Endothelial cell of umbilical vein (primary cell): ENCODE measurements around the gene GNAS-AS1. TPM values are rescaled to one million over a fixed set of nuclear protein-coding genes. Genes with fewer than 3 reads are reported as not detected.

Experiments
- BruUV-seq: library from RNA; stranded (reverse); fragments of 400-500 nt; replicated peaks from 2 replicates; lab custom pipeline; 2021; lab: Mats Ljungman, UMichigan
- CTCF ChIA-PET: fragments of 300-600, 350-600 bp; sonication (Branson Sonifier 250); formaldehyde crosslinking; loops from one replicate; lab custom pipeline; 2021; ENCODE audit warnings: antibody characterized with exemption, inconsistent platforms; lab: Charles Lee
- POLR2A ChIA-PET: fragments of 300-600, 350-600 bp; sonication (Branson Sonifier 250); formaldehyde crosslinking; loops from one replicate; lab custom pipeline; 2021; ENCODE audit warnings: antibody characterized with exemption, inconsistent platforms; lab: Charles Lee
- DNase-seq: peaks from one replicate; pipeline ENCODE4 v3.0.0-alpha.2; 2011; ENCODE audit warnings: low read depth, low spot score
- FAIRE-seq: peaks from 2 replicates; lab custom pipeline; 2011; peaks lifted over from hg19 to GRCh38; lab: Jason Lieb, UNC
- H2AFZ ChIP-seq: 2 replicates; pipeline ENCODE4 v1.6.0; 2012; ENCODE audit warnings: low read depth, low read length, control low read depth, inconsistent platforms
- H3K27ac ChIP-seq: 2 replicates; pipeline ENCODE4 v1.5.1; 2011; ENCODE audit warnings: low read depth, mild to moderate bottlenecking, control low read depth, low read length, moderate library complexity; ENCODE audit not compliant: insufficient read depth
- H3K27me3 ChIP-seq, 2 experiments: 2 replicates each; pipeline versions ENCODE4 v1.6.0 to v1.6.1; 2011; ENCODE audit warnings: low read length in 2 of 2, mixed read lengths in 1 of 2; ENCODE audit not compliant: control insufficient read depth in 2 of 2, insufficient read depth in 2 of 2
- H3K36me3 ChIP-seq, 2 experiments: 2 replicates in 1 of 2; 3 replicates in 1 of 2; pipeline ENCODE4 v1.5.1; 2011; ENCODE audit warnings: low read length in 2 of 2, mild to moderate bottlenecking in 1 of 2, moderate library complexity in 1 of 2; ENCODE audit not compliant: control insufficient read depth in 2 of 2, insufficient read depth in 2 of 2; ENCODE audit errors: extremely low read depth in 1 of 2
- H3K4me1 ChIP-seq: 3 replicates; pipeline ENCODE4 v1.5.1; 2011; ENCODE audit warnings: mild to moderate bottlenecking, low read length; ENCODE audit not compliant: control insufficient read depth, insufficient read depth; ENCODE audit errors: extremely low read depth
- H3K4me2 ChIP-seq: 2 replicates; pipeline ENCODE4 v1.6.1; 2011; ENCODE audit warnings: low read length, control low read depth, mixed read lengths; ENCODE audit not compliant: insufficient read depth
- H3K4me3 ChIP-seq, 3 experiments: fragments of 200-600 bp in 1 of 3; sonication (generic), shearing (Covaris generic) in 1 of 3; replicated peaks in 1 of 3; 2 replicates each; pipeline ENCODE4 v1.5.1; 2011 to 2016; ENCODE audit warnings: control low read depth in 3 of 3, low read length in 3 of 3, mild to moderate bottlenecking in 2 of 3, inconsistent platforms in 1 of 3, low read depth in 1 of 3, moderate library complexity in 1 of 3; ENCODE audit not compliant: insufficient read depth in 1 of 3
- H3K79me2 ChIP-seq: 2 replicates; pipeline ENCODE4 v1.6.0; 2012; ENCODE audit warnings: low read length, inconsistent platforms; ENCODE audit not compliant: control insufficient read depth, insufficient read depth
- H3K9ac ChIP-seq: replicated peaks from 2 replicates; pipeline ENCODE3; 2011; ENCODE audit warnings: low read length, control low read depth; ENCODE audit not compliant: insufficient read depth; ENCODE audit errors: extremely low read depth
- H3K9me1 ChIP-seq: replicated peaks from 3 replicates; pipeline ENCODE4 v1.6.0; 2011; ENCODE audit warnings: mild to moderate bottlenecking, low read length; ENCODE audit not compliant: control insufficient read depth, insufficient read depth; ENCODE audit errors: extremely low read depth
- H3K9me3 ChIP-seq: replicated peaks from 2 replicates; pipeline ENCODE4 v1.5.1; 2012; ENCODE audit warnings: low read length, inconsistent platforms; ENCODE audit not compliant: control insufficient read depth, insufficient read depth
- H4K20me1 ChIP-seq: replicated peaks from 2 replicates; pipeline ENCODE3; 2011; ENCODE audit warnings: mild to moderate bottlenecking, low read length; ENCODE audit not compliant: control insufficient read depth, insufficient read depth; ENCODE audit errors: extremely low read depth
- CTCF ChIP-seq, 2 donors: IDR thresholded peaks; 1 replicate in 1 of 2; 2 replicates in 1 of 2; pipeline ENCODE4 v1.5.1; 2011; ENCODE audit warnings: low read length in 2 of 2, mild to moderate bottlenecking in 2 of 2, moderate library complexity in 2 of 2, control low read depth in 1 of 2, inconsistent platforms in 1 of 2, low read depth in 1 of 2; ENCODE audit not compliant: insufficient read depth in 1 of 2; ENCODE audit errors: extremely low read depth in 1 of 2
- EZH2 ChIP-seq: IDR thresholded peaks from 2 replicates; pipeline ENCODE4 v1.6.1; 2012; ENCODE audit warnings: borderline replicate concordance, low read depth, mild to moderate bottlenecking, moderate library complexity, low read length, inconsistent platforms; ENCODE audit not compliant: severe bottlenecking
- FOS ChIP-seq: IDR thresholded peaks from 2 replicates; pipeline ENCODE4 v1.6.1; 2011; ENCODE audit warnings: mild to moderate bottlenecking, low read length, moderate library complexity, borderline replicate concordance; ENCODE audit not compliant: insufficient read depth
- JUN ChIP-seq: IDR thresholded peaks from 2 replicates; pipeline ENCODE4 v1.6.1; 2011; ENCODE audit warnings: borderline replicate concordance, low read depth; ENCODE audit not compliant: insufficient read length, insufficient read depth
- MYC ChIP-seq: IDR thresholded peaks from one replicate; pipeline ENCODE4 v1.6.1; 2011; ENCODE audit warnings: mild to moderate bottlenecking, low read depth, low read length
- POLR2A ChIP-seq: IDR thresholded peaks from 2 replicates; pipeline ENCODE4 v1.6.1; 2012; ENCODE audit warnings: low read depth, mild to moderate bottlenecking, control low read depth, low read length
- POLR2AphosphoS5 ChIP-seq: IDR thresholded peaks from 2 replicates; pipeline ENCODE4 v1.6.1; 2012; ENCODE audit warnings: low read depth, mild to moderate bottlenecking, control low read depth, low read length, moderate library complexity; ENCODE audit not compliant: insufficient read depth
- dilution Hi-C: fragments of 300-500 bp; cut with MboI; formaldehyde crosslinking; loops from one replicate; pipeline ENCODE4 v1.15.0; 2019; ENCODE audit warnings: low sequenced_read_pairs; ENCODE audit not compliant: extremely low pct_ligation_motif_present
- intact Hi-C: fragments of 100-400 bp; cut with micrococcal nuclease; formaldehyde crosslinking; loops from one replicate; pipeline ENCODE4 v1.10.0; 2022
- polyA plus RNA-seq, 4 experiments: library from polyadenylated mRNA; depleted of rRNA in 3 of 4; stranded (reverse) in 3 of 4; unstranded in 1 of 4; fragments of >200 nt; gene quantifications; 2 replicates each; pipeline versions ENCODE4 v1.2.1 to v1.2.3, GENCODE V29; 2011 to 2012; ENCODE audit warnings: missing spikeins in 1 of 4
- total RNA-seq: library from RNA; stranded (reverse); gene quantifications from 2 replicates; pipeline ENCODE4 v1.2.3, GENCODE V29; 2021

GNAS-AS1 gene
- total and polyA plus RNA-seq, 2 donors (not counting 3 experiments of a cell fraction or from before 2014, with no cell fraction given): 0.11 to 0.58 TPM

GRCh38 chr20:58839991-58840747 is 10.5 kb downstream of the GNAS-AS1 start:
- Histone ChIP-seq H3K9ac (no peak overlapping the region), H3K27ac (no peak overlapping the region), H3K79me2 (no peaks in the 10 kb centered on the region), H3K36me3 (no peaks in the 10 kb centered on the region), H3K4me3 (no peak overlapping the region), H3K27me3 (peaks cover 37 to 57% of the 10 kb centered on the region in 2 experiments), H3K4me1 (no peaks in the 10 kb centered on the region), H3K9me1 (no peaks in the 10 kb centered on the region), H2AFZ (no peak overlapping the region), H3K4me2 (no peak overlapping the region), H4K20me1 (no peaks in the 10 kb centered on the region), H3K9me3 (no peaks in the 10 kb centered on the region)
- dilution Hi-C loops (loop anchor here (25.0 kb wide), 2 partner anchors 228 to 603 kb away; partner anchors contain the start of gene ANKRD60), intact Hi-C loops (no loop called here)
- CTCF ChIA-PET: interaction anchor here (0.7 to 2.9 kb wide), 3 partner anchors 188 to 479 kb away, joined by 3 to 33 read pairs (median 3); no protein-coding TSS in a partner anchor
- FAIRE-seq (no peak), DNase-seq (no peak)
- BruUV-seq: no TSS peak
- POLR2A ChIA-PET: no interaction called here
- no peak for TF ChIP-seq POLR2AphosphoS5
- peak; percentile 21 for TF ChIP-seq EZH2
- no peak for TF ChIP-seq JUN

- dilution Hi-C loops: loop anchor here (25.0 kb wide), 2 partner anchors 227 to 602 kb away; partner anchors contain the start of gene ANKRD60
- Histone ChIP-seq H3K4me1 (no peaks in the 10 kb centered on the region), H3K9me1 (no peaks in the 10 kb centered on the region), H3K36me3 (no peaks in the 10 kb centered on the region), H2AFZ (no peak overlapping the region), H3K27ac (no peak overlapping the region), H3K4me3 (no peak overlapping the region), H3K9ac (no peak overlapping the region), H3K9me3 (no peaks in the 10 kb centered on the region), H3K4me2 (no peak overlapping the region), H3K79me2 (no peaks in the 10 kb centered on the region), H4K20me1 (no peaks in the 10 kb centered on the region), H3K27me3 (peaks cover 34 to 52% of the 10 kb centered on the region in 2 experiments)
- DNase-seq (peak; percentile 21), FAIRE-seq (no peak)
- ChIA-PET CTCF (interaction anchor here (0.7 to 2.9 kb wide), 3 partner anchors 188 to 479 kb away, joined by 3 to 33 read pairs (median 3); no protein-coding TSS in a partner anchor), POLR2A (no interaction called here)
- intact Hi-C loops: no loop called here
- no TSS peak for BruUV-seq
- TF ChIP-seq FOS (no peak), CTCF (IDR thresholded peaks at IDR 0.05; ENCODE audit: extremely low read depth in 1 of 2, insufficient read depth in 1 of 2, low read depth in 1 of 2, low read length in 2 of 2) (peak; percentile 7 to 48), MYC (no peak), POLR2A (no peak)
Measured at GRCh38 chr20:58839474-58839874, 11.2 kb downstream of the GNAS-AS1 start.
